HG02840 (cell line): ENCODE measurements around the gene SYCP3.
"Not testable (repeated sequence)": the region's sequence is repeated elsewhere in the genome, so short reads cannot be mapped to it uniquely, and the experiment has no call there.

ENCODE experiments used
- ATAC-seq: cut with Tn5 transposase; IDR thresholded peaks from one replicate; pipeline ENCODE4 v1.9.1; 2021; ENCODE audit warnings: mild to moderate bottlenecking, moderate library complexity, moderate number of reproducible peaks; ENCODE audit not compliant: unreplicated experiment, low FRiP score

The SYCP3 gene

DNA sequence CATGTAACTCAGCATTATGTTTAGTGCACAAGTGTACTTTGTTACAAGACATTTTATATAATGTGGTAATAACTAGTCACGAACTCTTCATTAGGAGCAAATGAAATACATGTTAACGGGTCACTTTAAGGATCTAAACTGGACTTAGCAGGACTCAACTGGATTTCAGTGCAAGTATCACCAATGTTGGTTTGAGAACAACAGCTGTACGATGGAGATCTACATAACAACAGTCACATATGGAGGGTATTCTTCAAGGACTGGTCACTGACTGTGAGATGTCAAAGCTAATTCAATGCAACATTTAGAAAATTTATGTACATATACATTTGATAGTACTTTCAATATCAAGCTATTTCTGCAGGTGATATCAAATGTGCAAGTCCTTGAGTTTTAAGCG is 22.5 kb upstream of the SYCP3 start:
- ATAC-seq: no peak

DNA sequence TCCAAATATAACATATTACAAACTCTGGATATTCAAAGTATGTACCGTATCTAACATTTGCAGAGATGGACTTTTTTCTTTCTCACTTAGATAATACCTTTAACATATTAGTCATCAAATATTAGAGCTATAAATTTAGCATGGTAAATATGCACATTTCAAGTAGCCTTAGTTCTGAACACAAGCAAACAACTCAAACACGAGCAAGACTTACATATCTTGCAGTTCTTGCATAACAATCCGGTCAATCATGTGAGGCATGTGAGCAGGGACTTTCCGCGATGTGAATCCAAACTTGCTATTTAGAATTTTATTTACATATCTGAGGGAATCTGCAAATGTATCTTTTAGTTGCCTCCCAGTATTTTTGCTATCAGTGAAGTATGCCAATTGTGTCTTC is 22.1 kb upstream of the SYCP3 start:
- ATAC-seq: no peak

DNA sequence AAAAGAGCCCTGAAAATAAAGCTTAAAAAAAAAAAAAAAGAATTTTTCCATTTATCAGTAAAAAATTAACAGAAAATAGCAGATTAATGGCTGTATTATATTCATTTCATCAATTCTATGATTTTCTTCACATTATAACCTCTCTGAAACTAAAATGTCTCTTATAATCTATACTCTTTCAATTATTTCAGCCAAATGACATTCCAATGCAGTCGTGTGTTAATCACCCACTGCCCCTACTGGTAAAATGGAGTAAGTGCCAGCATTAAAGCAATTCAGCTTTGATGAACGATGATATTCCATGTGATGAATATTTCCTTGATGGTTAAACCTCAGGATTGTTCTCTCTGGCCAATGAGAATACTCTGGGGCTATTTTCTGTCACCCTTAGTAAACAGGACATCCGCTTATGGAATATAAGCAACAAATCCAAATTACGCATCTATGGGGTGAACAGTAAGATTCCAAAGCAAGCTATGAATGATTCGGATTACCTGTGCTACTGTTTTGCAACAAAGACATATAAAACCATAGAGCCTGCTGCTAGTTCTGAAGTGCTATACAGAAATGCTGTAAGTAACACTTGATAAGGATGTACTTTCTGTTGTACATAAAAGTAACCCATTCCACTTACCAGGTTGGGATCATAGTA is 20.3 kb upstream of the SYCP3 start:
- no peak for ATAC-seq

DNA sequence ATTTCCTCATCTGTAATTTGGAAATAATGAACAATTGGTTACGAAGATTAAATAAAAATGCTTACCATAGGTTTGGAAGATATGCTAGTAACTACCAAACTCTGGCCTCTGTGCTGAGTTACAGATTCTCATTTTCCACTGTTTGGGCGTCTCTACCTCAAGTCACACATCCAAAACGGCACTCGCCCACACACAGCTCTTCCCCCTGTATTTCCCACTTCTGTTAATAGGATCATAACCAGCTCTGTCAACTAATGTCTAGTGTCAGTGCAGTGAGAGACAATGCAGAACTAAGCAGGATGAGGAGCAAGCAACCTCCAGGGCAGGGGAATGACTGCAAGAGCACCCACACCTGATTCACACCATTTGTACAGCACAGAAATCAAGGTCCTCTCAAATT is 10.9 kb upstream of the SYCP3 start:
- ATAC-seq: no peak

DNA sequence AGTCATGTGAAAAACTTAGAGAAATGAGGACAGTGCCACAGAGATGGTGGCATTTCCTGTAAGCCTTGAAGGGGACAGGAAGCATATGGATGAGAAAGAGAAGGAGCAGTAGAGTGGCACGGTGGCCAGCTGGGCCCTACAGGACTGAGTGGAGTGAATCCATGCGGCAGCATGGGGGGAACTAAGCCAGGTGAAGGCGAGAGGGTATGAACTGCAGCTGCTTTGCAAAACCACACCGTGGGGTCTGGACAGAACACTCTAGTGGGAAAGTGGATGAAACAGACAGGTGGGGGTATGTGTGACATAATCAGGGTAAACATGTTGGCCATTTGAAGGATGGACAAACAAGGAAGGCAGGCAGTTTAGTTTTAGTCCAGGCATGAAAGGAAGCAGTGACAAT is 10.4 kb upstream of the SYCP3 start:
- no peak for ATAC-seq

DNA sequence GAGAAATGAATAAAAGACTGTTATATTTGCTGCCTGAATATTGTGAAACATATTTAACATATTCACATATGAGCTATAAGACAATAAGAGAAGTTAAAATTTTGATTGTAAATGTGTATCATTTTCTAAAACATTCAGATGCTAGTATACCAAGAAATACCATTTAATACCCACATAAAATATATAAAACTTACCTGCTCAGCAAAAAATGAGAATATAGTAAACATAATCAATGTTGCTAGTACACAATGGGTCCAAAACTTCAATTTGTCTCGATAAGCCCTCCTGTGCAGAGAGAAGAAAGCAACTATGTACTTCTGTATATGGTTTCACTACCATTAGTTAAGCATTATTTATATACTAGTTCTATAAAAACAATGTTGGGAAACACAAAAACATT is 9.6 kb upstream of the SYCP3 start:
- ATAC-seq: no peak

DNA sequence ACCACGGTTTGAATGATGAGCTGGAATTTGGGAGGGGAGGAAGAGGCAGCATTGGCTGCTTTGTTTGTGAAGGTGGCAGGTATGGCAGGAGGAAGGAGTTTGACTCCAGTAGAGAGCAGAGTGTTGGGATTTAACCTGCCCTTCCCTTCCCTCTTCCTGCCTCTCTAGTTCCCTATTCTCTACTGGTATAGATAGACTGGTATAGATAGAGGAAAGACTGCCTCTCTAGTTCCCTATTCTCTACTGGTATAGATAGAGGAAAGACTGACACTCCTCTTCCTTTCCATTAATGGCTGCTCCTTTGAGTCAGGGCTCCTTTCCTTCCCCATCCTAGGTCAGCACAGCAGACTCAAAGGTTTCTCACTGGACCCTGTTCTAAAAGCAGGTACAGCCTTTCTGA is 8.4 kb upstream of the SYCP3 start:
- ATAC-seq: no peak

DNA sequence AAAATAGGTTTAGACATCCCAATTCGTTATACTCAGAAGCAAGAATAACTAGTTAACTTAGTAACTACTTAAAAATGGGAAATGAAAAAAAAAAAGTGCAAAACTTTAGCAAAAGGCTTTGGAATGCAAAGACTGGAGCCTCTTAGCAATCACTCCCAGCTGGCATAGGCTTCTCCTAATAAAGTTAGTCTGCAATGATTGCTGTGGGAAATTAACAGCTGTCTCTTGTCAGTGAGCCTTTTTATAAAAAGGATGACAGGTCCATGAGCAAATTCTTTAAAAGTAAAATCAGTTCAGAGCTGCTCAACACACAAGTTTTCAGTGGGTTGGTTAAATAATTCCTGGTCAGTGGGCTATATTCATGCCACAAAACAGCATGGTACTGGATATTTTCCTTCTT is 7.4 kb upstream of the SYCP3 start:
- no peak for ATAC-seq

DNA sequence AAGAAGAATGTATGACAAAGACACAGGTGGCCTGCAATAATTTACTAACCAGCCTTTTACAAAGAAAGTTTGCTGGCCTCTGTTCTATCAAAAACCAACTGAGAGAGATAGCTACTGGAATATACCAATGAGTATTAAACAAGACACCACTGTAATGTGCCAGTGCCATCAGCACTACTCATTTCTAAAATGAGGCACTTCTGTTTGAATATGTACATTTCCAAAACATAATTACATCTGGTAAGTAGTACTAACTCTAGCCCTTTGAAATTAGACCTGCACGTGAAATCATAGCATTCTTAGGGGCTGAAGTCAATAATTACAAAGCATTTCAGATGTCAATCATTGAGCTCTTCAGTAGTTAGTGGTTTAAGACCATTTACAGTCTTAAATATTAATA is 6.9 kb upstream of the SYCP3 start:
- no peak for ATAC-seq

DNA sequence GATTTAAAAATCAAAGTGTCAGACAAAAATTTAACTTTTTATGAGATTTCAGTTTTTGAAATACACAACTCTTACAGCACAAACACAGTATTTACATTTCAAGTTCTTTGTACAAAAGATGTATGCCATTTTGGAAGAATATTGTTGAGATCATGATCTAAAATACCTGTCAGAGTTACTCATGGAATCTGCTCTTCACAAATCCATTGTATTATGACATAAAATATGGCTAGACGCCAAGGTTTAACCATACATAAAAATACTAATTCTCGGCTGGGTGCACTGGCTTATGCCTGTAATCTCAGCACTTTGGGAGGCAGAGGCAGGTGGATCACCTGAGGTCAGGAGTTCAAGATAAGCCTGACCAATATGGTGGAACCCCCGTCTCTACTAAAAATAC is 6.2 kb upstream of the SYCP3 start:
- ATAC-seq: no peak

DNA sequence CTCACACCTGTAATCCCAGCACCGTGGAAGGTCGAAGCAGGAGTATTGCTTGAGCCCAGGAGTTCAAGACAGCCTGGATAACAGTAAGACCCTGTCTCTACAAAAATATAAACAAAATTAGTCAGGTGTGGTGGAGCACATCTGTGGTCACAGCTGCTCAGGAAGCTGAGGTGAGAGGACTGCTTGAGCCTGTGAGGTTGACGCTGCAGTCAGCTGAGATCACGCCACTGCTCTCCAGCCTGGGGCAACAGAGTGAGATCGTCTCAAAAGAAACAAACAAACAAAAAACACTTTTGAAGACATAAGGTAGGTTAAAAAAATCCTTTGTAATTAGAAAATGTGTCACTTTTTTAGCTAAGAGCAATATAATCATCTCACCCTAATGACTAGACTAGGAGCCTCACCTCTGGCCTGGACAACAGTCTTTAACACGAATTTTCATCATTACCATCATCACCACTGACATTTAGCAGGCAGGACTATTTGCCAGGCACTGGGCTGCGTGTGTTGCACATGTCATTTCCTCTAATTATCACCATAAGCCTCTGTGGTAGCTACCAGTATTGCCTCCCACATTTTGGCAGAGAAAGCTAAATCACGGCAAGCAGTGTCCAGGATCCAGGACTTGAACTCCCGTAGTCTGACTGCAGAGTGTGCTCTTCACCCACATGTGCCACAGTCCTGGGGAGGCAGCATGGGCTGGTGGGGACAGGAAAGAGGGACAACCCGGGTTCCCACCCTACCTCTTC is 4.6 kb upstream of the SYCP3 start:
- ATAC-seq: peak; percentile 95

DNA sequence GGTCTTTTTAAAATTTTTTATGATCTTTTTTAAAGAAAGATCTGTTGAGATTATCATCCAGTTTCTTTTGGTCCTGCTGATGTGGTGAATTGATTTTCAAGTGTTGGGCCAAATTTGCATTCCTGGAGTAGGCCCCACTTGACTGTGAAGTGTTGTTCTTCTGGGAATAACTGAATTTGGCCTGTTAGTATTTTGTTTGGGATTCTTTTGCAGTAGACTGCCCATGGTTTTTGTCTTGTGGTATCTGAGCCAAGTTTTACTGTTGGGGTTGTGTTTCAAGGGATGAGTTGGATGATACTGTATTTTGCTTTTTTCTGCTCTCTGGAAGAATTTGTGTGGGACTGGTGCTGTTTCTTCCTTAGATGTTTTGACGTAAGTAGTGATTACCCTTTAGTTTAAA is 4.0 kb upstream of the SYCP3 start:
- ATAC-seq: no peak

DNA sequence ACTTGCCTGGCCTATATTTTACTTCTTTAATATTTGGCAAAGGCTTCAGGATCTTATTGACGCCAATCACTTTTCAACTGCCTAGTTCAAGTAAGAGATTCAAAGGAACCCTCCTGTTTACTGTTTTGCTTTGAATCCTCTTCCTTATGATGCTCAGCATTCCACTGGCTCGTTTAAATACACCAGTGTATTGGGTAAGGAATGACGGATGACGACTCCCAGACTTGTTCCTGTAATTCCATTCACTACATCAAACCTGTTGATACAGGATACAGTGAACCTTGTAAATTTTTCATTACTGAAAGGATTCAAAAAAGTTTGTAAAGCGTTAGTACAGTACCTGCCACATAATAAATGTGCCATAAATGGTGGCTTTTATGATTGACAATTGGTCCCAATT is 1.7 kb upstream of the SYCP3 start:
- no peak for ATAC-seq

DNA sequence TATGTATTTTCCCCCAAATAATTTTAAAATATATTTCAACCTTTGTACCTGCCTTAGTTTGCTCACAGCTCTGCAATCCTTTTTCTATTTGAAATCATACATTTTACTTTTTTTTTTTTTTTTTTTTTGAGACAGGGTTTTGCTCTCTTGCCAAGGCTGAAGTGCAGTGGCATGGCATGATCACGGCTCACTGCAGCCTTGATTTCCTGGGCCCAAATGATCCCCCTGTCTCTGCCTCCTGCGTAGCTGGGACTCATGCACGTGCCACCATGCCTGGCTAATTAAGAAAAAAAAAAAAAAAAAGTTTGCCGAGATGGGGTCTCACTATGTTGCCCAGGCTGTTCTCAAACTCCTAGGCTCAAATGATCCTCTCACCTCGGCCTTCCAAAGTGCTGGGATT is 1.3 kb upstream of the SYCP3 start:
- ATAC-seq: no peak

DNA sequence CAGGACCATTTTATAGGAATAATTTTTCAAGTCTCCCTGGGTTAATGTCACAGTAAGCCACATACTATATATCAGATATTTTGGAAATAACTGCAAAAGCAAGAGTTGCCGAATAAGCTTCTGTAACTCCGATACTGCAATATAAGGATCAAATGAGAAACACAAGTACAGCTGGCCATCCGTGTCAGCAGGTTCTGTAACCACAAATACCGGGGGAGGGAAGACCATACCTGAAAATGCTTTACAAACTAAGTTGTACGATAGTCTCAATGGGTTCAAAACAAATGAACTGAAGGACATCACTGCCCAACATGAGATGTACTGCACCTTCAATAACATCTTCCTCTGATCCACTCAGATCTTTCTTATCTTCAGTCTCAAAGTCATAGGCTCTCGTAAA is 1.8 kb downstream of the SYCP3 start:
- no peak for ATAC-seq

DNA sequence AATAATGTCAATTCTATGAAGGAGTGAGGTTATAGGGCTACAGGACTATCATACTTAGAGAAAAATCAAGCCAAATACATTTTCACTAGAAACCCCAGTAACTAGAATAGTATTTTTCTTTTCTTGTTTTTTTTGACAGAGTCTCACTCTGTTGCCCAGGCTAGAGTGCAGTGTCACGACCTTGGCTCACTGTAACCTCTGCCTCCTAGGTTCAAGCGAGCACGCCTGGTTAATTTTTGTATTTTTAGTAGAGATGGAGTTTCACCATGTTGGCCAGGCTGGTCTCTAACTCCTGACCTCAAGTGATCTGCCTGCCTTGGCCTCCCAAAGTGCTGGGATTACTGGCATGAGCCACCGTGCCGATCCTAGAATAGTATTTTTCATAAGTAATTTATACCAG is 4.8 kb downstream of the SYCP3 start:
- ATAC-seq: not testable (repeated sequence)

DNA sequence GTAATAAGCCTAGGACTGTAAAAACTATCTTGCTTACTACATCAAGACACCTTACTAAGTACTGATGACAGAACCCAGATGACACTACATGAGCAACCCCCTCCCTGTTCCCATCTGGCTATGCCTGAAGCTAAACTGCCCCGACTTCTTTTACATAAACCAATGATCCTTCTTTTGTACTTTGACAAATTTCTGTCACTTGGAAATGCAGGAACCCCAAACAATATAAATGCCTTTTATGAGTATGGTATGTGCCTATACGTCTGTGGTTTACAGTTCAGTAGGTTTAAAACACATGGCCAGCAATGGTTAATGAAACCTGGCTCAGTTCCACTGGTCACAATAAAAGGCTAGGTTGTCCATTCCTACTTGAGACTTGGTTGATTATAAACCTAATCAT is 6.1 kb downstream of the SYCP3 start:
- no peak for ATAC-seq

DNA sequence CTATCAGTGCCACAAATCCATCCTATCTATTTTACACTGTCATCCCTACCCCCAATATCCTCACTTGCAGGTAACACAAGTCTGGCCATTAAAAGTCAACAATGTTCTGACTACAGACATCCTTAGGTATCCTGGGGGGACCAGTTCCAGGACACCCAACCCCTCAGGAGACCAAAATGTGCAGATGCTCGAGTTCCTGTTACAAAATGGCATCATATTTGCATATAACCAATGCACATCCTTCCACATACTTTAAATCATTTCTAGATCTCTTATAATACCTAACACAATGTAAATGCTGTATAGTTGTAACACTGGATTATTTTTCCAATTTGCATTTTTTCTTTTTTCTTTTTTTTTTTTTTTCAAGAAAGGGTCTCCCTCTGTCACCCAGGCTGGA is 6.9 kb downstream of the SYCP3 start:
- ATAC-seq: no peak

DNA sequence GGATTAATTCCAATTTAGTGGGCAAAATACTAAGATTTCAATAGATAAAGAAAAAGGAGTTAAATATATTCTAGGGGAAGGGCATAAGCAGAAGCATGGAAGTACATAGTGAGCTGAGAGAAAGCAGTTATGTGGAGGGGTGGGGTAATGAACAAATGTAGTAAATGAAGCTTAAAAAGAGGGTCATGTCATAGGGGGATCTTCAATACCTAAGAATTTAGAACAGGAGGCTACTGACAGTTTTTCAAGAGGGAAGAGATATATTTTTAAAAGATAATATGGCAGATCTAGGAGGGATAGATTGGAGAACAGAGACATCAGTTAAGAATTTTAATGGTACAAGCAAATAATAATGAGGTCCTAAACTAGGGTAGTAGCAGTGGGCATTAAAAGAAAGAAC is 9.4 kb downstream of the SYCP3 start:
- no peak for ATAC-seq

DNA sequence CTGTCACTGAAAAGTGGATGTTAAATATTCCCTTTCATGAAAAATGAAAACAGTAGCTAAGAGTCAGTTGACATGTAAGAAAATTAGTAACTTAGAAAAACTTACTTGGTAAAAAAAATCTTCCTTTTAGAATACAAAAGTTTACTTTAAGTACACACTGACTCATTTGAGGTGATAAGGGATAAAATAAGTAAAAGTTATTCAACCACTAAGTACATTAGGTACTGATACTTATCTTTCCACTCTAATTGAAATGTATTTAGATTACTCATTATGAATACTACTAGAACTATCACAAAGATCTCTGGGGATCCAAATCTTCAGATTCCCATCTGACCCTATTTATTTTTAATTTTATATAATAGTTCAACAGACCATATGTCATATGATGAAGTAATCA is 12.2 kb downstream of the SYCP3 start:
- ATAC-seq: no peak

DNA sequence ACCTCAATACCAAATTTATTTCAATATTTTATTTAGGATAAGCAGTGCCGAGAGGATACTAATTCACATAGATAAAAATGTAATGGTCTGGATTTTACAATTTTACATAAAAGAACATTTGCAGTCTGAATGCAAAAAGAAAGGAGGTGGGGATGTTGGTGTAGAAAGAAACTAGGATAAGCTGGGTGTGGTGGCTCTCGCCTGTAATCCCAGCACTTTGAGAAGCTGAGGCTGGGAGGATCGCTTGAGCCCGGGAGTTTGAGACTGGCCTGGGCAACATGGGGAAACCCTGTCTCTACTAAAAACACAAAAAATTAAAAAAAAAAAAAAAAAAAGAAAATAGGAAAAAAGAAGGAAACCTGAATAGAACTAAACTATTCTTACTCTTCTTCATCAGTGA is 16.9 kb downstream of the SYCP3 start:
- ATAC-seq: no peak

DNA sequence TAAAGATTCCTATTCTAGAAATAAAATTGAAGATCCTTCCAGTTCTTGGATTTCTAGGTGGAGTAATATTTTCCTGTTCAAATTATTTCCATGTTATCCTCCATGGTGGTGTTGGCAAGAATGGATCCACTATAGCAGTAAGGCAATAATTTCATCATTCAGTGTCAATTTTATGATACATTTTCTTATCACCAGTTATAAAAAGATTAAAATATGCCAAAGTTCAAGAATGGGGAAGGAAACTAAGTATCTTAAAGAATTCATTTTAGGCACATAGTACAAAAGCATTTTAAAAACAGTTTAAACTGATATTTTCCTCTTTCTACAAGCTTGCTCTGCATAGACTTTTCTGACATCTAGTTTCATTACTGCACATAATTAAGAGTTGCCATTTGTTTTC is 19.1 kb downstream of the SYCP3 start:
- no peak for ATAC-seq

DNA sequence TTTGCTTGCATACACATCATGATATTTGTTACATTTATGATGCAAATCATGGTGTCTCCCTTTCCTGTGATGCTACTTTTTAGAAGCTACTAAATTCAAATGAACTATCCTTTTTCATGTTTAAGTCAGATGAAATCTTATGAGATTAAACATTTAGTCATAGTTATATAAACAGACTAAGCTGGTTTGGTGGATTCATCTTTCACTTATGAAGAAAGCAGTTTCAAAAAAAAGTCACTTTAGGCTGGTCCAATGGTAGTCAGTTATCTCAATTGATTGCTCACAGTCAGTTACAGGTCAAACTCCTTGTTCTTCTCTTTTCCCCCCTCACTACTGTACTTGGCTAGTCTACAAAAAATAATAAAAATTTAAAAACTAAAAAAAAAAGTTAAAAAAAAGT is 19.7 kb downstream of the SYCP3 start:
- ATAC-seq: no peak
